ENCODE data around the gene PTPRG. TPM values are rescaled to one million over a fixed set of nuclear protein-coding genes. Genes with fewer than 3 reads are reported as not detected.

Gene PTPRG
- total RNA-seq, 1 experiment from 2014 or later = 69.3 TPM

DNA sequence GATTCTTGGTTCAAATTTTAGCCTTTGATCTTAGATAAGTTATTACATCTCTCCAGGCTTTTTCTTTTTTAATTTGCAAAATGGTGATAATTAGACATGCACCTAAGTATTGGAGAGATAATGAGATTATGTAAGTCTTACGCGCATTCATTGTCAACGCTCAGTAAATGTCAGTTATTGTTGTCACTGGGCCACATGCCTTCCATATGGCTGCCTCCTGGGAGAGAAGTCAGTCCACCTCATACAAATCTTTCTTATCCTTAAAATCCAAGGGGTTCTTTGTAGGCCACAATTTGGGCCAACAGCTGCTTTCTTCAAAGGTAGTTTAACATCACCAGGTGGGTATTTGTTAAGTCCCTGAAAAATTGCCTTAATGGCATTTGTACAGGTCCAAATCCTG is 25.5 kb upstream of the PTPRG start:
- Histone ChIP-seq H3K56ac (ENCODE audit: insufficient read length, low read depth, low read length) (no peak overlapping the region), H3K23me2 (ENCODE audit: insufficient read length, low read depth, low read length, poor library complexity, severe bottlenecking) (no peaks in the 10 kb centered on the region), H3K23ac (ENCODE audit: insufficient read length, low read depth, low read length) (no peak overlapping the region), H3K4me2 (ENCODE audit: insufficient read depth, insufficient read length, low read length) (no peak overlapping the region), H3K27ac (ENCODE audit: insufficient read length, low read depth, low read length) (no peak overlapping the region), H3K9ac (ENCODE audit: extremely low read depth, insufficient read length, low read length) (no peak overlapping the region), H4K5ac (ENCODE audit: insufficient read length, low read depth, low read length) (no peak overlapping the region), H2BK120ac (ENCODE audit: low read depth, low read length, poor library complexity, severe bottlenecking) (no peak overlapping the region), H3K9me3 (ENCODE audit: control insufficient read depth, low read depth, low read length) (no peaks in the 10 kb centered on the region), H3K14ac (ENCODE audit: insufficient read depth, low read length) (no peak overlapping the region), H2BK12ac (ENCODE audit: insufficient read length, low read depth, low read length) (no peak overlapping the region), H3K4me1 (ENCODE audit: insufficient read depth, low read length) (peaks cover 6% of the 10 kb centered on the region; the same call in 1 of the 2 replicates), H3K4ac (ENCODE audit: low read depth, low read length) (no peak overlapping the region), H2AFZ (ENCODE audit: low read length) (no peak overlapping the region), H3K79me2 (ENCODE audit: insufficient read depth, low read length) (0 out of 2 replicates have a peak, but pooled peaks cover 3% of the 10 kb centered on the region), H2BK20ac (ENCODE audit: low read depth, low read length, poor library complexity, severe bottlenecking) (no peak overlapping the region), H2BK15ac (ENCODE audit: low read depth, low read length) (no peak overlapping the region), H4K8ac (replicated peaks; ENCODE audit: insufficient read length, low read depth, low read length) (no peak overlapping the region), H4K91ac (ENCODE audit: insufficient read length, low read depth, low read length) (no peak overlapping the region), H3K27me3 (ENCODE audit: insufficient read depth, low read length) (no peaks in the 10 kb centered on the region), H2BK5ac (ENCODE audit: insufficient read length, low read length) (no peak overlapping the region), H3T11ph (ENCODE audit: low read length) (no peak overlapping the region), H2AK5ac (ENCODE audit: insufficient read length, low read length) (no peak overlapping the region), H3K18ac (ENCODE audit: insufficient read length, low read depth, low read length) (no peak overlapping the region), H3K79me1 (ENCODE audit: insufficient read depth, low read depth, low read length, poor library complexity, severe bottlenecking) (no peaks in the 10 kb centered on the region), H4K20me1 (ENCODE audit: control insufficient read depth, insufficient read depth, insufficient read length) (no peaks in the 10 kb centered on the region)
- Mint-ChIP-seq H3K4me1 (peaks cover 36 to 37% of the 10 kb centered on the region in 2 experiments), H3K9me3 (no peaks in the 10 kb centered on the region), H3K36me3 (ENCODE audit: insufficient read depth in 1 of 3, low read depth in 3 of 3) (no peaks in the 10 kb centered on the region), H3K4me3 (no peak overlapping the region), H3K27ac (no peak overlapping the region; a peak in 1 of 7 replicates), H3K27me3 (ENCODE audit: low read depth) (0 out of 2 replicates have a peak, but pooled peaks cover 2% of the 10 kb centered on the region)
- no peak for DNase-seq
- WGBS (ENCODE audit: extremely low coverage, insufficient read length, low lambda C conversion rate) = no CpG with 5 or more reads among the region's 3 CpGs
- TF ChIP-seq, protein P1, sequence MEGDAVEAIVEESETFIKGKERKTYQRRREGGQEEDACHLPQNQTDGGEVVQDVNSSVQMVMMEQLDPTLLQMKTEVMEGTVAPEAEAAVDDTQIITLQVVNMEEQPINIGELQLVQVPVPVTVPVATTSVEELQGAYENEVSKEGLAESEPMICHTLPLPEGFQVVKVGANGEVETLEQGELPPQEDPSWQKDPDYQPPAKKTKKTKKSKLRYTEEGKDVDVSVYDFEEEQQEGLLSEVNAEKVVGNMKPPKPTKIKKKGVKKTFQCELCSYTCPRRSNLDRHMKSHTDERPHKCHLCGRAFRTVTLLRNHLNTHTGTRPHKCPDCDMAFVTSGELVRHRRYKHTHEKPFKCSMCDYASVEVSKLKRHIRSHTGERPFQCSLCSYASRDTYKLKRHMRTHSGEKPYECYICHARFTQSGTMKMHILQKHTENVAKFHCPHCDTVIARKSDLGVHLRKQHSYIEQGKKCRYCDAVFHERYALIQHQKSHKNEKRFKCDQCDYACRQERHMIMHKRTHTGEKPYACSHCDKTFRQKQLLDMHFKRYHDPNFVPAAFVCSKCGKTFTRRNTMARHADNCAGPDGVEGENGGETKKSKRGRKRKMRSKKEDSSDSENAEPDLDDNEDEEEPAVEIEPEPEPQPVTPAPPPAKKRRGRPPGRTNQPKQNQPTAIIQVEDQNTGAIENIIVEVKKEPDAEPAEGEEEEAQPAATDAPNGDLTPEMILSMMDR (conservative IDR thresholded peaks at IDR 0.05) = no peak
